GM19397 (cell line): ENCODE data around the gene SKIDA1.
"Not testable (repeated sequence)": the region's sequence is repeated elsewhere in the genome, so short reads cannot be mapped to it uniquely, and the experiment has no call there.

Source experiments
- ATAC-seq: cut with Tn5 transposase; IDR thresholded peaks from one replicate; pipeline ENCODE4 v1.9.1; 2021; ENCODE audit warnings: mild to moderate bottlenecking, moderate library complexity; ENCODE audit not compliant: unreplicated experiment

SKIDA1 gene

GRCh38 chr10:21525367-21526187 is at the start of gene SKIDA1:
Gene SKIDA1, minus strand, starts transcription at chr10:21525682. Its CDS starts 7,860 bp downstream, at chr10:21517822.
- ATAC-seq, result peak; percentile 46

DNA sequence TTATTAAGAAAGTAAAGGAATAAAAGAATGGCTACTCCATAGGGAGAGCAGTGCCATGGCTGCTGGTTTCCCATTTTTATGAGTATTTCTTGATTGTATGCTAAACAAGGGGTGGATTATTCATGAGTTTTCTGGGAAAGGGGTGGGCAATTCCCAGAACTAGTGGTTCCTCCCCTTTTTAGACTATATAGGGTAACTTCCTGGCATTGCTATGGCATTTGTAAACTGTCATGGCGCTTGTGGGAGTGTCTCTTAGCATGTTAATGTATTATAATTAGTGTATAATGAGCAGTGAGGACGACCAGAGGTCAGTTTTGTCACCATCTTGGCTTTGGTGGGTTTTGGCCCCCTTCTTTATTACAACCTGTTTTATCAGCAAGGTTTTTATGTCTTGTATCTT is 49.0 kb upstream of the SKIDA1 start:
- not testable (repeated sequence) for ATAC-seq

DNA sequence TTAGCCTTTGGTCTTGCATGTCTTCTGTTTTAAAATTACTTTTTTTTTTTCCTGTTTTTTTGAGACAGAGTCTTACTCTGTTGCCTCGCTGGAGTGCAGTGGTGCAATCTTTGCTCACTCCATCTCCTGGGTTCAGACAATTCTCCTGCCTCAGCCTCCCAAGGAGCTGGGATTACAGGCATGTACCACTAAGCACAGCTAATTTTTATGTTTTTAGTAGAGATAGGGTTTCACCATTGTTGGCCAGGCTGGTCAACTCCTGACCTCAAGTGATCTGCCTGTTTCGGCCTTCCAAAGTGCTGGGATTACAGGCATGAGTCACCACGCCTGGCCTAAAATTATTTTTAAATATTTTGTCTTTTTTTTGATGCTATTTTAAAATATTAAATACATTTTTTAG is 47.1 kb upstream of the SKIDA1 start:
- ATAC-seq, result no peak

DNA sequence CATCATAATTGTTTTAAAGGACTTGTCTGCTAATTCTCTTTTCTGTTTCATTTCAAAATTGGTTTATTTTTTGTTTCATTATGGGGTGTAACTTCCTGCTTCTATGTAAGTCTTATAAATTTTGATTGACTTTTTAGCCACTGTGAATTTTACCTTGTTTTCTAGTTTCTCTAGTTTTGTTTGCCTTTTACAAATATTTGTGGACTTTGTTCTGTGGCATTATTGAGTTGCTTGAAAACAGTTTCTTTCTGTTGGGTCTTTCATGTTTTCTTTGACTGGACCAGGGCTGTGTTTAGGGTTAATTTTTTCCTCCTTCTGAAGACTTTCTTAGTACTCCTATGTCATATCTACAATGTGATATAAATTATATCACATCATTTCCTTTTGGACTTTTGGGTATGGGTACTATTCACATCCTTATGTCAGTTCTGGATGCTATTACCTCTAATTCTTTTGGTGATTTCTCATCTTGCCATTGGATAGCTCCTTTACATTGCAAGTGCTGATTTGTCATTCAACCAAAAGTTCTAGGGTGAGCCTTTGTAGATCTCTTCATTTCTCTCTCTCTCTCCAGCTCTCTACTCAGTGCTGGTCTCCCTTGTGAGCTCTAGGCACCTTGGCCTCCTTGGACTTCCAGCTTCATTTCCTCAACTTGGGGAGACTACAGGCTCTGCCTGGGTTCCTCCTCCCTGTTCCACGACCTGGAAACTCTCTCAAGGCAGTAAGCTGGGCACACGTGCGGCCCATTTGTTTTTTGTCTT is 45.5 kb upstream of the SKIDA1 start:
- no peak for ATAC-seq

DNA sequence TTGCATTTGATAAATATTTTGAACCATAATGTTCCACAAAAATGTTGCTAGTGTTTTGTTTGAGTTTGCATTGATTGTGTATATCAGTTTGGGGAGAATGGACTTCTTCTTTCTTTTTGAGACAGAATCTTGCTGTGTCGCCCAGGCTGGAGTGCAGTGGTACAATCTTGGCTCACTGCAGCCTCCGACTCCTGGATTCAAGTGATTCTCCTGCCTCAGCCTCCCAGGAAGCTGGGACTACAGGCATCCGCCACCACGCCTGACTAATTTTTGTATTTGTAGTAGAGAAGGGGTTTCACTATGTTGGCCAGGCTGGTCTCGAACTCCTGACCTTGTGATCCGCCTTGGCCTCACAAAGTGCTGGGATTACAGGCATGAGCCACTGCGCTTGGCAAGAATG is 33.5 kb upstream of the SKIDA1 start:
- ATAC-seq, result not testable (repeated sequence)

DNA sequence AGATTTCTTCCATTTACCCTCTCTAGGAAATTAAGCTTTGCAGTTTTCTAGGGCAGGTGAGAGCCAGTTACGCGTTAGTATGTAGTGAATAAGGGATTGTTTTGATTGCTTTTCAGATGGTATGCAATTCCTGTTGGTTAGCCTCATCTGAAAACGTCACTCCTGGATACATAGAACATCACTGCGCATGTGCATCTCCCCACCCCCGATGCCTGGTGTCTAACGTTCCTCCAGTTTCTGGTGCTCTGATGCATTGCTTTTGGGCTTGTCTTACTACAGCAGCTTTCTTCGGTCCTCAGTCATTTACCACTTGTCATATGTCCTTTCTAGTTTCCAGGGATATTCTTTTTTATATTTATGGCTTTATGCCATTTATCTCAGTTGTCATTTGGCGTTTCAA is 31.0 kb upstream of the SKIDA1 start:
- ATAC-seq, result no peak

DNA sequence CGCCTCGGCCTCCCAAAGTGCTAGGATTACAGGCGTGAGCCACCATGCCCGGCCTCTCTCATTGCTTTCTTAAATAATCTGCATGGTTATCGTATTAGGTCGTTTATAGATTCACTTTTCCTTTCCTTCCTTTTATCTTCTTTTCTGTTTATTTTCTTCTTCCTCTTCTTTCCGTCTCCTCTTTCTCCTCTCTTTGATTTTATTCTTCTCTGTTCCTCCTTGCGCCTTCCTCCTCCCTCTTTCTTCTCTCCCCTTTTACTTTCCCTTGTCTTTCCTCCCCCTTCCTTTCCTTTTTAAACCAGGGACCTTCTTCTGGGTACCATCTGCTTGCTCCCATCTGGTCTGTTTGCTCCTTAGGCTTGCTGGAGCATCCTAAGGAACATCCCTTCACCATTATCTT is 27.2 kb upstream of the SKIDA1 start:
- no peak for ATAC-seq

- ATAC-seq, result no peak
Measured at GRCh38 chr10:21547246-21547645, 21.8 kb upstream of the SKIDA1 start.

DNA sequence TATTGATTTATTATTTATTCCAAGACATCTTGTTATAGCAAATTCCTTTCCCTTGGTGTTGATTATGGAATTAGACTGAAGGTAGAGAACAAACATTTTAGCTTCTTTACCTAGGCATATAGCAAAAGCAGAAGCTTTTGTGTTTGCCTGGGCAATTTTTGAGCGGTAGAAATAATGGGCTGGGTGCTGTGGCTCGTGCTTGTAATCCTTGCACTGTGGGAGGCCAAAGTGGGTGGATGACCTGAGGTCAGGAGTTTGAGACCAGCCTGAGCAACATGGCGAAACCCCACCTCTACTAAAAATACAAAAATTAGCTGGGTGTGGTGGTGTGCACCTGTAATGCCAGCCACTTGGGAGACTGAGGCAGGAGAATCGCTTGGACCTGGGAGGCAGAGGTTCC is 15.2 kb upstream of the SKIDA1 start:
- not testable (repeated sequence) for ATAC-seq

DNA sequence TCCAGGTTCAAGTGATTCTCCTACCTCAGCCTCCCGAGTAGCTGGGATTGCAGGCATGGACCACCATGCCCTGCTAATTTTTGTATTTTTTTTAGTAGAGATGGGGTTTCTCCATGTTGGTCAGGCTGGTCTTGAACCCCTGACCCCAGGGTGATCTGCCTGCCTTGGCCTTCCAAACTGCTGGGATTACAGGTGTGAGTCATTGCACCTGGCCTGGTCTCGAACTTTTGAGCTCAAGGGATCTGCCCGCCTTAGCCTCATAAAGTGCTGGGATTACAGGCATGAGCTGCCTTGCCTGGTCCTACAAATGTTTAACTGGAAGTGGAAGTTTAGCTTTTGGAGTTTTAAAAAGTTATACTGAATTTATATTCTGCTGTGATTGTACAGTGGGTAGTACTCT is 11.4 kb upstream of the SKIDA1 start:
- no peak for ATAC-seq

GRCh38 chr10:21535976-21536375 is 10.5 kb upstream of the SKIDA1 start:
- ATAC-seq, result not testable (repeated sequence)

GRCh38 chr10:21535494-21535965 is 10.0 kb upstream of the SKIDA1 start:
- ATAC-seq, result no peak

DNA sequence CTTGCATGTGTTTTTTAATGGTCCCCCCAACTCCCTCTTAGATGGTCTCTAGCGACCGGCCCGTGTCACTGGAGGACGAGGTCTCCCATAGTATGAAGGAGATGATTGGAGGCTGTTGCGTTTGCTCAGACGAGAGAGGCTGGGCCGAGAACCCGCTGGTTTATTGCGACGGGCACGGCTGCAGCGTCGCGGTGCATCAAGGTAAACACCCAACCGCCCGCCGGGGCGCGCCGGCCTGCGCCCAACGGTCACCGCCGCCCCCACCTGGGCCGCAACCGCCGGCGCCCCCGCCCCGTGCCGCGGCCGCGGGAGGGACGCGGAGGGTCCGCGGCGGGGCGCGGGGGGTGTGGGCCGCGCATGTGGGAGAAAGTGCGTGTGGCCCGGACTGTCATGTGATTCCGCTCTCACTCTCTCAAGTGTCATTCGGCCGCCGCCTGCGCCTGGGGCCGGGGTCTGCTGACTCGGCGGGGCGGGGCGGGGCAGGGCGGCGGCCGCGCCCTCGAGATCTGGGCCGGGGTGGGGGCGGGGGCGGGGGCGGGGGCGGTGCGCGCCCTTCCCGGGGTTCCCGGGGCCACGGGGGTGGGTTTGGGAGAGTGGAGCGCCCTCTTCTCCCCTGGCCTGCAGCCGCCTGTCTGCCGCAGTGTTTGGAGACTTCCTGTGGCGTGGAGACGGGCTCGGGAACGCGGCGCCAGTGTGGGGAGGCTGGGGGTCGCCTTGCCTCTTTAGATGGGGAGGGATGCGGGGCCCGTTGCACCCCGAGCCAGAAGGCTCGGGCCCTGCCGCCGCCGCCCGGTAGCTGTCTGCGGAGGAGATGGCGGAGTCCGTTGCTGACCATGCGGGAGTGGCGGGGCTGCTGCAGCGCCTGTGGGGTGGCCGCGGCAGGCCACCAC is 9.4 kb upstream of the SKIDA1 start:
- ATAC-seq, result no peak

GRCh38 chr10:21534280-21534586 is 8.8 kb upstream of the SKIDA1 start:
- no peak for ATAC-seq

GRCh38 chr10:21533467-21534279 is 8.2 kb upstream of the SKIDA1 start, which contains the start of gene MLLT10:
Gene MLLT10, plus strand, starts transcription at chr10:21534232. Its CDS starts 413 bp downstream, at chr10:21534645.
- peak; percentile 89 for ATAC-seq

- no peak for ATAC-seq
Measured at GRCh38 chr10:21532694-21533466, 7.4 kb upstream of the SKIDA1 start.

DNA sequence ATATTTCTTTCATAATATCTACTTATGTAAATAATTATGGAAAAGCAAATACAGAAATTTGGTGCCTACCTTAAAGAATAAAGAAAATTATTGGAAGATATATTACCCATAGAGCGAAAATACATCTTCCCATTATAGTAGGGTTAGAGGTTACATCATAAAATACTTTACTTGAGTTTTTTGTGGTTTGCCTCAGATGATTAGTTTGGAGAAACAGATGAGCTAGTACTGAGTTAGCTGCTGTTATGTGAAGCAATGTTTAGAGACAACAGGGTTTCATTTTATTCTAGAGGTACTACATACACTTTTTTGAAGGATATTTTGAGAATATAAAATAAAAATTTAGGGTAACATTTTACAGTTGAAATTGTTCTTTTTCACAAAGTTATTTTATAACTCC is 5.7 kb upstream of the SKIDA1 start:
- no peak for ATAC-seq

- ATAC-seq, result no peak
Measured at GRCh38 chr10:21530641-21531040, 5.2 kb upstream of the SKIDA1 start.

DNA sequence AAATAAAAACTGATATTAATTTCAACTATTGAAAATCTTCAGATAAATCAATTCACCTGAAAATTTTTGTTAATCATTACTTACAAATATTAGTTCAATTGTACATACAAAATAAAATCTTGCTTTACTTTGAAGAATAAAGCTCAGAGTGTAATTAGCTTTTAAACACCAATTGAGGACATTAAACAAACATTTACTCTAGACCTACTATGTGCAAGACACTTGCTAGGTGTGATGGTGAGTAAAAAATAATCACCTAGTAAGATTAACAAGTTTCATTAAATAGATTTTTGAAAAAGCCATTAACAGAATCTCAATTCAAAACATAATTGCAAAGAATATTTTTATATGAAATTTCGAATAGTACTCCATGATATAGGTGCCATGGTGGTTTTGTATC is 4.7 kb upstream of the SKIDA1 start:
- no peak for ATAC-seq
